Putamen (tissue), 1 donor: ENCODE measurements around the gene HMGA1.

Experiments used
- DNase-seq: peaks from one replicate; pipeline ENCODE4 v3.0.0-alpha.2; 2016; ENCODE audit warnings: low spot score

Gene HMGA1

DNA sequence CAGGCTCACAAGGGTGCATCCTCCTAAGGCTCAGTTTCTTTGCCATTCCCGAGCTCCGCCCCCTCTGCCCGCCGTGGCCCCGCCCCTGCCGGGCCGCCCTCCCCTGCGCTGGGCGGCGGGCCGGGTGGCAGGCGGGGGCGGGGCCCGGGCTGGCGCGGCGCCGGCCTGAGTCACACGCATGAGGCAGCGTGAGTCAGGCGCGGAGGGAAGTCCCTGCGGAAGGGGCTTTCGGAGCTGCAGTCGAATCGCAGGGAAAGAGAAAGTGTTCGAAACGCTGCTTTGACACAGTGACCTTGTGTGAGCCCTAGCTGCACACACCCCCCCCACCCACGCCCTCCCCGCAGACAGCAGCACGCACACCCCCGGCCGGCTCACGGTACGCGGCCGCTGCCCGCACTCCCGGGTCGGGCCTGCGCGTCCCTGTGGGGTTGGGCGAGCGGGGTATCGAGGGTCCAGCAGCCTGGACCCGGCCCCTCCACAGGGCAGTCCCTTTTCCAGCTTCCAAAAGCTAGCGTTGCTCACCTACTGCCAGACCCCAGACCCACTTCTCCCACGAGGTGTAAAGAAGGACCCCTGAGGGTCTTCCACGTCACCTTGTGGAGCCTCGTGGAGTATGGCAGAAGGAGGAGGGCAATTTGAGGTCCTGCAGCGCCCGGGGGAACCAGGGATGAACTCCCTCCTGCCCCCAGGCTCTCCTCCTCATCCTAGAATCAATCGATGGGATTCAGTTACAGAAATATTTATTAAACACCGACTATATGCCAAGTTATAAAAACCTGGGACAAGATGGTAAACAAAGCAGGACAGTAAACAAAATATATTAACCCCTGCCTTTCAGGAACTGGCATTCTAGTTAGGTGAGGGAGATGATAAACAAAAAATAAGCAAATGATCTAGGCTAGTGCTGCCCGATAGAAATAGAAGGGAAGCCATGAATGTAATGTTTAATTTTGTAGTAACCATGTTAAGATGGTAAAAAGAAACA lies 12.4 kb upstream of the HMGA1 start:
- peak; percentile 89 for DNase-seq

DNA sequence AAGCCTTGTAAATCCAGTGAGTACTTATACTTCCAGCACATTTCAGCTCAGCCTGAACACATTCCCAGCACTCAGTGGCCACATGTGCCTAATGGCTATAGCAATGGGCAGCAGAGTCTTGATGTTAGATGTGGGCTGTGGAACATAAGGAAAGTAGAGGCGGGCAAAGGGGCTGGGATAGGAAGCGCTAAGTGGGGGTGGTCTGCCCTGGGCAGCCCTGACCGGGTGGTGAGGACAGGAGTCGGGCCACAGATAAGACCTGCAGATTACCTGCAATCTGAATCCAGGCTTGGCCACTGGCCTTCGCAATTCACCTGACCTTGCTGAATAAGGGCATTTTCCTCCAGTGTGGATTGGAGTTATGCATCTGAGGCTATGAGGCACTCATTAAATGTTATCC lies 11.1 kb upstream of the HMGA1 start:
- no peak for DNase-seq

- no peak for DNase-seq
Measured at GRCh38 chr6:34226066-34226465, 10.6 kb upstream of the HMGA1 start.

GRCh38 chr6:34226731-34227586 lies 9.7 kb upstream of the HMGA1 start:
- DNase-seq, result no peak

- no peak for DNase-seq
Measured at GRCh38 chr6:34227761-34228421, 8.8 kb upstream of the HMGA1 start.

DNA sequence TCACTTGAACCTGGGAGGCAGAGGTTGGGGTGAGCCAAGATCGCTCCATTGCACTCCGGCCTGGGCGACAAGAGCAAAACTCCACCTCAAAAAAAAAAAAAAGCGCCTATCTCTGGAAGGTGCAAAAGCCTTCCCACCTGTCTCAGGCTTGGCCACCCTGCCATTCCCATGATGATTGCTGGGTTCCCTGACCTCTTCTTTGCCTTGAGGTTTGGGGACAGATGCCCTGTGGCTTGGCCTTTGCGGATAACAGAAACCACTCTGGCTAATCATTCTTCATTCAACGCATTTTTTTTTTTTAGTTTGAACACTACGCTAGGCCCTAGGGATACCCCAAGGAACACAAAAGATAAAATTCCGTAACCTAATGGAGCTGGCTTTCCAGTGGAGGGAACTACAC lies 6.8 kb upstream of the HMGA1 start:
- DNase-seq, result no peak

- no peak for DNase-seq
Measured at GRCh38 chr6:34230653-34231371, 5.9 kb upstream of the HMGA1 start.

- DNase-seq, result no peak
Measured at GRCh38 chr6:34231566-34232336, 4.9 kb upstream of the HMGA1 start.

- no peak for DNase-seq
Measured at GRCh38 chr6:34232901-34233300, 3.8 kb upstream of the HMGA1 start.

GRCh38 chr6:34233867-34234266 lies 2.8 kb upstream of the HMGA1 start:
- no peak for DNase-seq

DNA sequence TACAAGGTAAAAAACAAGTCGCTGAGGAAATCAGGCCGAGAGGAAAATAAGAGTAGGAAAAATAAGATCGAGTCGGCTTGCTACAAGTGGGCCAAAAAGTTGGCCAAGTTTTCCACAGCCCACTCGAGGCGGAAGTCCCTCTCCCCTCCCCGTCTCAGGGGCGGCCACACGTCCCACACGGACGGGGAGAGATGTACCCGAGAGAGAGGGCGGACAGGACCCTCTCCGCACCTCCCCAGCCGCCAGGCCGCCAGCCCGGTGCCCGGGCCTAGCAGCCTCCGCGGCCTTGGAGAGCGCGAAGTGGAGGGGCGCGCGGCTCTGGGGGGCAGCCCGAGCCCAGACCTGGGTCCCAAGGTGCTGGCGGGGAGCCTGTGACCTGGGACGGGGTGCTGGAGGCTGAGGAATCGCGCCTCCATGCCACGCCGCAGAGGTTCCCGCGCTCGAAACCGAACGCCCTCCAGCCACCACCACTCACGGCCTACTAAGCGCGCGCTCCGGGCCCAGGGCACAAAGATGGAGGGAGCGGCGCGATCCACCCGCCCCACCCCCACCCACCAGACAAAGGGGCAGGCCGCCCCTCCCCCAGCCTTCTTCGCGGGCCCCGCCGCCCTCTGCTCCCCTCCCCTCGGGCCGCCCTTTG lies 1.9 kb upstream of the HMGA1 start:
- DNase-seq, result no peak

DNA sequence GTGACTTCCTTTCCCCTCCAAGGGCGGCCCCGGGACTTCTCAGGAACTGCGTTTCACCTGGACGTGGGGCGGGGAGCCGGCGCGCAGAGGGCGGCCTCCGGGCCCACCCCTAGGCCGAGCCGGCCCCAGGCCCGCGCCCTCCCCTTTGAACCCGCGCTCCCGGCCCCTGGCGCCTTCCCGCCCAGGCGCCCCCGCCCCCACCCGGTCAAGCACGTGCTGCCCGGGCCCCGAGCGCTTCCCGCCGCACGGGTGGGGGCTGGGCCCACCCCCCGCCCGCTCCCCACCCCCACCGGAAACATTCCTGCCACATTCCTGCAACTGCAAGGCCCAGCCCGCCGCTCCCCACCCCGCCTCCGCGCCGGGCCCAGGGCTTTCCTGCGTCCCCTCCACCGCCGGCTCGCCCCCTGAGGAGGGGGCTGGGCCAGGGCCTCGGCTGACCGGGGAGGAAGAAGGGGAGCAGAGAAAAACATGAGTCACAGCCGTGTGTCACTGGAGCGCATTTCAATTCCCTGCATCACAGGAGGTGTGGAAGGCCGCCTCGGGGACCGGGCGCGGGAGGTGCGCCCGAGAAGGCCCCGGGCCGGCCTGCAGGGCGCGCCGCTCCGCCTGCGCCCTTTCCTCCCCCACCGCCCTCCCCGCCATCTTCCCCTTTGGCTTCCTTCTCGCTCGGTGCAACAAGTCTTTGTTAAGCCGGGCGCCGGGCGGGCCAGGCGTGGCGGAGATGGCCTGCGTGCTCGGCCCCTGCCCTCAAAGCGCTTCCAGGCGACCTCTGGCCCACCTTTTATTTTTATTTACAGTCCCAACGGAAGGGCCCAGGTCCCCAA lies 1.2 kb upstream of the HMGA1 start:
- no peak for DNase-seq

DNA sequence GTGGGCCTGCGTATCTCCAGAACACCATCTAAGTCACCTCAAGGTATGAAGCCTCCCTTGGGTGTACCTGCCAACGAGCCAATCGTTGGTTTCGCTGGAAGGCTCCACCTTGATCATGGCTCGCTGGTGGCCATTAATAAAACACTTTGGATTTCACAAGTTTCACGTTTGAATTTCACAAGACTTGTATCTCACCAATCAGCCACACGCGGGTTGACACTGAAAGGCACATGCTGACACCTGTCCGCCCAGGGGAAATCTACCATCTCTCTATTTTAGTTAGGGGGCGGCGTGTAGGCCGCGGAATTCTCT lies 586 bp upstream of the HMGA1 start:
- peak; percentile 60 for DNase-seq

GRCh38 chr6:34237316-34237721 lies 646 bp downstream of the HMGA1 start:
- DNase-seq, result no peak

- no peak for DNase-seq
Measured at GRCh38 chr6:34237722-34238584, 1.3 kb downstream of the HMGA1 start.

GRCh38 chr6:34238585-34239499 lies 2.2 kb downstream of the HMGA1 start:
- no peak for DNase-seq

DNA sequence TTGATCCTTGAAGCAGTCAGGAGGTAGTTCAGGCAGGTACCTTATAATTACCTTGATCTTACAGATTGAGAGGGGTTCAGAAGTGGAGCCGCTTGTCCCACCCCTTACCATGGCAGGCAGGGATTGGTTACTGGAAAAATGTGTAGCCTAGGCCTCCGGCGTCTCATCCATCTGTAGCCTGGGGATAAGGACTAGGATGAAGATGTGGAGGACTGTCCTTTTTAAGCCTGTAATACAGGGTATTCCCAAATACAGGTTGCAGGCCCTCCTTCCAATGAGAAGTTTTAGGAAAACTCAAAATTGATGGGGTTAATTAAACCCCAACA lies 2.8 kb downstream of the HMGA1 start:
- DNase-seq, result no peak

DNA sequence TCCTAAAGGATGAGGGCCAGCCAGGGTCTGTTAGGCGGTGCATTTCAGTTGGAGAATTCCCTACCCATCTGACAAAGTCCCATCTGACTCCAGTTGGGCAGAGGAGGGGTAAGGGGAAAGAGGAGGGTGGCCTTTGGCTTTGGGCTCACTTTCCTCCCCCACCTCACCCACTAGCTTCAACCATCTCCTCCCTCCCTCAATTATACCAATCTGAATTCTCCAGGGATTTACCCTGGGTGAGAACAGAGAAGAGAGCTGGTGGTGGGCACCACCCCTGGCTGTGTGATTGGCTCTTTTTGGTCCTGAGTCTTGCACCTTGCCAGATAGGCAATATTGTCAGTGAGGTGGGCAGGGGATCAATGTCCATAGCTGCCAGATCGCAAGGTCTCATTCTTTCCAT lies 3.2 kb downstream of the HMGA1 start:
- no peak for DNase-seq
